Neural cell (in vitro differentiated cells): Measurements from ENCODE around the gene SPP1. TPM values are rescaled to one million over a fixed set of nuclear protein-coding genes. Genes with fewer than 3 reads are reported as not detected.

Source experiments
- H2AFZ ChIP-seq: fragments of 200-600, 300-800 bp; sonication (generic), shearing (Covaris generic); 2 replicates; pipeline ENCODE4 v1.6.0; 2014; ENCODE audit warnings: low read depth, mild to moderate bottlenecking, antibody characterized with exemption, low read length, moderate library complexity
- H3F3A ChIP-seq: fragments of 200-600 bp; shearing (Covaris generic); 2 replicates; pipeline ENCODE4 v1.6.1; 2016; ENCODE audit warnings: mild to moderate bottlenecking, moderate library complexity, mixed read lengths, antibody characterized with exemption, low read length; ENCODE audit not compliant: insufficient read depth, poor library complexity, severe bottlenecking
- H3K27ac ChIP-seq: fragments of 200-600, 300-800 bp; sonication (generic), shearing (Covaris generic); 2 replicates; pipeline ENCODE4 v1.5.1; 2014; ENCODE audit warnings: mild to moderate bottlenecking, low read length, moderate library complexity
- H3K27me3 ChIP-seq: fragments of 300-800, 200-600 bp; sonication (generic), shearing (Covaris generic); 2 replicates; pipeline ENCODE4 v1.6.0; 2014; ENCODE audit warnings: mild to moderate bottlenecking, low read depth, low read length, moderate library complexity; ENCODE audit not compliant: insufficient read depth
- H3K36me3 ChIP-seq: fragments of 300-800, 200-600 bp; sonication (generic), shearing (Covaris generic); 2 replicates; pipeline ENCODE4 v1.5.1; 2014; ENCODE audit warnings: mild to moderate bottlenecking, antibody characterized with exemption, low read length, moderate library complexity; ENCODE audit not compliant: insufficient read depth
- H3K4me2 ChIP-seq: fragments of 300-800, 200-600 bp; sonication (generic), shearing (Covaris generic); 2 replicates; pipeline ENCODE4 v1.6.0; 2014; ENCODE audit warnings: mild to moderate bottlenecking, low read length
- H3K4me3 ChIP-seq: fragments of 300-800, 200-600 bp; sonication (generic), shearing (Covaris generic); 2 replicates; pipeline ENCODE4 v1.5.1; 2014; ENCODE audit warnings: mild to moderate bottlenecking, low read length, moderate library complexity
- H3K79me2 ChIP-seq: fragments of 200-600 bp; shearing (Covaris generic); replicated peaks from 2 replicates; pipeline ENCODE4 v1.6.0; 2014; ENCODE audit warnings: mild to moderate bottlenecking, low read length, moderate library complexity; ENCODE audit not compliant: insufficient read depth
- H3K9ac ChIP-seq: fragments of 300-800, 200-600 bp; sonication (generic), shearing (Covaris generic); 2 replicates; pipeline ENCODE4 v1.6.1; 2016; ENCODE audit warnings: mild to moderate bottlenecking, low read length, mixed read lengths
- H3K9me2 ChIP-seq: fragments of 200-600 bp; shearing (Covaris generic); 2 replicates; pipeline ENCODE4 v1.6.1; 2016; ENCODE audit warnings: mild to moderate bottlenecking, low read length, mixed read lengths; ENCODE audit not compliant: insufficient read depth
- H3K9me3 ChIP-seq: fragments of 200-600, 300-800 bp; sonication (generic), shearing (Covaris generic); 2 replicates; pipeline ENCODE4 v1.6.1; 2016; ENCODE audit warnings: mild to moderate bottlenecking, mixed run types, low read length, moderate library complexity, mixed read lengths
- H4K20me1 ChIP-seq: fragments of 200-600 bp; shearing (Covaris generic); 2 replicates; pipeline ENCODE4 v1.6.1; 2016; ENCODE audit warnings: mild to moderate bottlenecking, mixed run types; ENCODE audit not compliant: insufficient read depth
- EP300 ChIP-seq: fragments of 450-650 bp; conservative IDR thresholded peaks from 2 replicates; pipeline ENCODE4 v1.6.1; 2014; ENCODE audit warnings: antibody characterized with exemption, mild to moderate bottlenecking, moderate library complexity; ENCODE audit not compliant: poor library complexity, severe bottlenecking
- EZH2 ChIP-seq: fragments of 200-600, 300-800 bp; shearing (Covaris generic), sonication (generic); IDR thresholded peaks from 2 replicates; pipeline ENCODE4 v1.6.1; 2014; ENCODE audit warnings: antibody characterized with exemption, low read length, borderline replicate concordance, mild to moderate bottlenecking; ENCODE audit not compliant: insufficient read depth, poor library complexity, severe bottlenecking
- MXI1 ChIP-seq: fragments of 450-650 bp; conservative IDR thresholded peaks from 2 replicates; pipeline ENCODE4 v1.6.1; 2014; ENCODE audit warnings: antibody characterized with exemption, mild to moderate bottlenecking; ENCODE audit not compliant: poor library complexity, severe bottlenecking
- POLR2AphosphoS5 ChIP-seq: IDR thresholded peaks from 2 replicates; pipeline ENCODE4 v1.6.1; 2012
- RAD21 ChIP-seq: fragments of 450-650 bp; conservative IDR thresholded peaks from 2 replicates; pipeline ENCODE4 v1.6.1; 2014; ENCODE audit warnings: antibody characterized with exemption, mild to moderate bottlenecking, moderate library complexity
- SMC3 ChIP-seq: fragments of 450-650 bp; conservative IDR thresholded peaks from 2 replicates; pipeline ENCODE4 v1.6.1; 2014; ENCODE audit warnings: antibody characterized with exemption, mild to moderate bottlenecking, moderate library complexity; ENCODE audit not compliant: poor library complexity
- TAF1 ChIP-seq: IDR thresholded peaks from 2 replicates; pipeline ENCODE4 v1.6.1; 2012; ENCODE audit warnings: low read depth
- polyA plus RNA-seq: library from polyadenylated mRNA; depleted of rRNA; stranded (reverse); fragments of >200 nt; gene quantifications from 2 replicates; pipeline ENCODE4 v1.2.3, GENCODE V29; 2014
- TF ChIP-seq, protein P1 (sequence below): fragments of 450-650 bp; IDR thresholded peaks from 2 replicates; pipeline ENCODE4 v1.5.1; 2014; ENCODE audit warnings: antibody characterized with exemption, mild to moderate bottlenecking, moderate library complexity; ENCODE audit not compliant: poor library complexity, severe bottlenecking
- TF ChIP-seq, protein P2 (sequence below): IDR thresholded peaks from 2 replicates; pipeline ENCODE4 v1.6.1; 2012; ENCODE audit warnings: borderline replicate concordance

The SPP1 gene
- polyA plus RNA-seq, 1 donor from 2014 or later = 0.35 TPM

DNA sequence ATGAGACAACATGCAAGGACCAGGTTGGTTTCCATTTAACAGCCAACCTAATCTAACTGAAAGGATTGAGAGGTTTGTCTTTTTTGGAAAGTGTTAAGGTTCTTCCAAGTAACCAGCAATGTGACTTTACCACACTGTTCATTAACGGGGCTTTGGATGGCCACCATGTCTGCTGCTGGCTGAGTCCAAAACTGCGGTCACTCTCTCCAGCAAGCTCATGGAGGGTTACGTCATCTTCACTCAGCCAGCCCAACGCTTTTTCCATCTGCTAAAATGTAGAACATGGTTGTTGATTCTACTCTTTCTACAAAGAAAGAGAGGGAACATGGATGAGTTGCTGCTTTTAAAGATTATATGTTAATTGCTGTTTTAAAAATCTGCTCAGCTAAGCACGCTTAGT, 43.0 kb downstream of the SPP1 start:
- Histone ChIP-seq H3K9me3 (no peaks in the 10 kb centered on the region), H3K4me2 (no peak overlapping the region), H4K20me1 (no peaks in the 10 kb centered on the region), H3K9me2 (no peaks in the 10 kb centered on the region), H3F3A (no peaks in the 10 kb centered on the region), H3K27me3 (no peaks in the 10 kb centered on the region), H2AFZ (no peak overlapping the region), H3K27ac (no peak overlapping the region), H3K9ac (no peak overlapping the region), H3K4me3 (no peak overlapping the region), H3K36me3 (peaks cover 6% of the 10 kb centered on the region), H3K79me2 (peaks cover 26% of the 10 kb centered on the region)
- TF ChIP-seq MXI1 (no peak), SMC3 (no peak), EZH2 (no peak), RAD21 (no peak), POLR2AphosphoS5 (no peak), TAF1 (no peak), EP300 (no peak)
- TF ChIP-seq, protein P1, sequence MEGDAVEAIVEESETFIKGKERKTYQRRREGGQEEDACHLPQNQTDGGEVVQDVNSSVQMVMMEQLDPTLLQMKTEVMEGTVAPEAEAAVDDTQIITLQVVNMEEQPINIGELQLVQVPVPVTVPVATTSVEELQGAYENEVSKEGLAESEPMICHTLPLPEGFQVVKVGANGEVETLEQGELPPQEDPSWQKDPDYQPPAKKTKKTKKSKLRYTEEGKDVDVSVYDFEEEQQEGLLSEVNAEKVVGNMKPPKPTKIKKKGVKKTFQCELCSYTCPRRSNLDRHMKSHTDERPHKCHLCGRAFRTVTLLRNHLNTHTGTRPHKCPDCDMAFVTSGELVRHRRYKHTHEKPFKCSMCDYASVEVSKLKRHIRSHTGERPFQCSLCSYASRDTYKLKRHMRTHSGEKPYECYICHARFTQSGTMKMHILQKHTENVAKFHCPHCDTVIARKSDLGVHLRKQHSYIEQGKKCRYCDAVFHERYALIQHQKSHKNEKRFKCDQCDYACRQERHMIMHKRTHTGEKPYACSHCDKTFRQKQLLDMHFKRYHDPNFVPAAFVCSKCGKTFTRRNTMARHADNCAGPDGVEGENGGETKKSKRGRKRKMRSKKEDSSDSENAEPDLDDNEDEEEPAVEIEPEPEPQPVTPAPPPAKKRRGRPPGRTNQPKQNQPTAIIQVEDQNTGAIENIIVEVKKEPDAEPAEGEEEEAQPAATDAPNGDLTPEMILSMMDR = no peak
- TF ChIP-seq, protein P2, sequence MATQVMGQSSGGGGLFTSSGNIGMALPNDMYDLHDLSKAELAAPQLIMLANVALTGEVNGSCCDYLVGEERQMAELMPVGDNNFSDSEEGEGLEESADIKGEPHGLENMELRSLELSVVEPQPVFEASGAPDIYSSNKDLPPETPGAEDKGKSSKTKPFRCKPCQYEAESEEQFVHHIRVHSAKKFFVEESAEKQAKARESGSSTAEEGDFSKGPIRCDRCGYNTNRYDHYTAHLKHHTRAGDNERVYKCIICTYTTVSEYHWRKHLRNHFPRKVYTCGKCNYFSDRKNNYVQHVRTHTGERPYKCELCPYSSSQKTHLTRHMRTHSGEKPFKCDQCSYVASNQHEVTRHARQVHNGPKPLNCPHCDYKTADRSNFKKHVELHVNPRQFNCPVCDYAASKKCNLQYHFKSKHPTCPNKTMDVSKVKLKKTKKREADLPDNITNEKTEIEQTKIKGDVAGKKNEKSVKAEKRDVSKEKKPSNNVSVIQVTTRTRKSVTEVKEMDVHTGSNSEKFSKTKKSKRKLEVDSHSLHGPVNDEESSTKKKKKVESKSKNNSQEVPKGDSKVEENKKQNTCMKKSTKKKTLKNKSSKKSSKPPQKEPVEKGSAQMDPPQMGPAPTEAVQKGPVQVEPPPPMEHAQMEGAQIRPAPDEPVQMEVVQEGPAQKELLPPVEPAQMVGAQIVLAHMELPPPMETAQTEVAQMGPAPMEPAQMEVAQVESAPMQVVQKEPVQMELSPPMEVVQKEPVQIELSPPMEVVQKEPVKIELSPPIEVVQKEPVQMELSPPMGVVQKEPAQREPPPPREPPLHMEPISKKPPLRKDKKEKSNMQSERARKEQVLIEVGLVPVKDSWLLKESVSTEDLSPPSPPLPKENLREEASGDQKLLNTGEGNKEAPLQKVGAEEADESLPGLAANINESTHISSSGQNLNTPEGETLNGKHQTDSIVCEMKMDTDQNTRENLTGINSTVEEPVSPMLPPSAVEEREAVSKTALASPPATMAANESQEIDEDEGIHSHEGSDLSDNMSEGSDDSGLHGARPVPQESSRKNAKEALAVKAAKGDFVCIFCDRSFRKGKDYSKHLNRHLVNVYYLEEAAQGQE = no peak

DNA sequence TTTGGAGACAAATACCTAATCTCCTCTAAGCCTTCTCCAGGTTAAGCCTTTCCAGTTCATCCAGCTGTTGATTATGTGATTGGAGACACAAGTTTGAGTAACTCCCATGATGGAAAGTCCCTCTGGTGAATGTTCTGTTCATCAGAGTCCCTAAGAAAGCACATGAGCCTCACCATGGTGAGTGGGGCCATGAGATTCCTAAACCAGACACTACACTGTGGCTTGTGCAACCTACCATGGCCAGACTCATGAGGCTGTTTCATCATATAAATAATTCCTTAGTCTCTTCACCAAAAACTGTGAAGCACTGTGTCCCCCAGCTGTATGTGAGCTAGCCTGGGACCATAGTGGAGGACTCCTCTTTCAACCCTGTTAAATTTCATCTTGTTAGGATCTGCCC, 46.3 kb downstream of the SPP1 start:
- Histone ChIP-seq H3K4me3 (no peak overlapping the region), H3K9ac (no peak overlapping the region), H3K4me2 (no peak overlapping the region), H3K27ac (no peak overlapping the region), H3K9me3 (no peaks in the 10 kb centered on the region), H3K79me2 (peaks cover 10% of the 10 kb centered on the region), H3F3A (no peaks in the 10 kb centered on the region), H3K36me3 (peaks cover 6% of the 10 kb centered on the region), H2AFZ (no peak overlapping the region), H3K27me3 (no peaks in the 10 kb centered on the region), H4K20me1 (no peaks in the 10 kb centered on the region), H3K9me2 (no peaks in the 10 kb centered on the region)
- no peak for TF ChIP-seq SMC3
- TF ChIP-seq, protein P2 = no peak
- no peak for TF ChIP-seq EZH2
- TF ChIP-seq TAF1 = no peak
- TF ChIP-seq, protein P1 = no peak
- no peak for TF ChIP-seq EP300
- TF ChIP-seq RAD21 = no peak
- TF ChIP-seq MXI1 = no peak
- TF ChIP-seq POLR2AphosphoS5 = no peak
